GM18519 (cell line): ENCODE measurements around the gene VSTM2A.
"Not testable (repeated sequence)": the region's sequence is repeated elsewhere in the genome, so short reads cannot be mapped to it uniquely, and the experiment has no call there.

Experiments used
- ATAC-seq: cut with Tn5 transposase; IDR thresholded peaks from one replicate; pipeline ENCODE4 v1.9.1; 2021; ENCODE audit warnings: mild to moderate bottlenecking, moderate library complexity; ENCODE audit not compliant: unreplicated experiment, low FRiP score

Gene VSTM2A

GRCh38 chr7:54541669-54542625 lies at the start of gene VSTM2A:
Gene VSTM2A (plus strand): TSS chr7:54542375. CDS start chr7:54542731, 356 bp downstream.
- no peak for ATAC-seq

GRCh38 chr7:54504531-54504930 lies 37.6 kb upstream of the VSTM2A start:
- ATAC-seq: not testable (repeated sequence)

- no peak for ATAC-seq
Measured at GRCh38 chr7:54529568-54529967, 12.6 kb upstream of the VSTM2A start.

- ATAC-seq: no peak
Measured at GRCh38 chr7:54538122-54538521, 4.1 kb upstream of the VSTM2A start.

GRCh38 chr7:54543051-54543488 lies 895 bp downstream of the VSTM2A start:
- ATAC-seq: no peak

- no peak for ATAC-seq
Measured at GRCh38 chr7:54544149-54544526, 2.0 kb downstream of the VSTM2A start.

- no peak for ATAC-seq
Measured at GRCh38 chr7:54544527-54545240, 2.5 kb downstream of the VSTM2A start.

GRCh38 chr7:54545241-54545563 lies 3.0 kb downstream of the VSTM2A start:
- no peak for ATAC-seq

GRCh38 chr7:54546081-54546985 lies 4.2 kb downstream of the VSTM2A start:
- no peak for ATAC-seq

GRCh38 chr7:54546986-54547314 lies 4.8 kb downstream of the VSTM2A start:
- ATAC-seq: no peak

- no peak for ATAC-seq
Measured at GRCh38 chr7:54550471-54550870, 8.3 kb downstream of the VSTM2A start.

GRCh38 chr7:54556121-54556520 lies 13.9 kb downstream of the VSTM2A start:
- ATAC-seq: no peak

GRCh38 chr7:54559401-54559800 lies 17.2 kb downstream of the VSTM2A start:
- ATAC-seq: no peak

- ATAC-seq: no peak
Measured at GRCh38 chr7:54560198-54560597, 18.0 kb downstream of the VSTM2A start.

- ATAC-seq: no peak
Measured at GRCh38 chr7:54560723-54561122, 18.5 kb downstream of the VSTM2A start.

GRCh38 chr7:54563329-54563916 lies 21.2 kb downstream of the VSTM2A start:
- ATAC-seq: no peak

- no peak for ATAC-seq
Measured at GRCh38 chr7:54565432-54565831, 23.3 kb downstream of the VSTM2A start.

GRCh38 chr7:54581511-54581910 lies 39.3 kb downstream of the VSTM2A start:
- no peak for ATAC-seq

GRCh38 chr7:54591404-54592386 lies 49.5 kb downstream of the VSTM2A start:
- ATAC-seq: no peak
